HCT116 (cell line): Measurements from ENCODE around the gene NDRG3. TPM values are rescaled to one million over a fixed set of nuclear protein-coding genes. Genes with fewer than 3 reads are reported as not detected.

Source experiments
- ATAC-seq: fragments of 200-7000 bp; cut with Tn5 transposase; 2 replicates; pipeline ENCODE4 v1.9.1; 2020; ENCODE audit warnings: mild to moderate bottlenecking, moderate library complexity
- BruUV-seq: library from RNA; stranded (reverse); fragments of 400-500 nt; replicated peaks from 2 replicates; lab custom pipeline; 2021; lab: Mats Ljungman, UMichigan
- CTCF ChIA-PET: fragments of 300-600 bp; sonication (Branson Sonifier 250); formaldehyde crosslinking; loops from one replicate; lab custom pipeline; 2021; ENCODE audit warnings: antibody characterized with exemption; lab: Charles Lee
- POLR2A ChIA-PET: fragments of 300-600, 350-600 bp; sonication (Branson Sonifier 250); formaldehyde crosslinking; loops from one replicate; lab custom pipeline; 2021; ENCODE audit warnings: antibody characterized with exemption; lab: Charles Lee
- RAD21 ChIA-PET, 2 experiments: fragments of 300-600 bp; sonication (Branson Sonifier 250); formaldehyde crosslinking; loops; one replicate each; lab custom pipeline; 2023; ENCODE audit warnings: low total read pairs in 2 of 2; ENCODE audit not compliant: uncharacterized antibody in 2 of 2, unreplicated experiment in 2 of 2, low non-redundant PET in 1 of 2; lab: Charles Lee
- DNase-seq: peaks from one replicate; pipeline ENCODE4 v3.0.0-alpha.2; 2010; ENCODE audit warnings: low read depth, low spot score
- H2AFZ ChIP-seq: fragments of 200-600 bp; shearing (Covaris generic), sonication (generic); 2 replicates; pipeline ENCODE4 v1.6.1; 2017; ENCODE audit warnings: low read depth, mixed run types, mixed read lengths, antibody characterized with exemption, low read length; ENCODE audit not compliant: poor library complexity, severe bottlenecking
- H3K27ac ChIP-seq: 2 replicates; pipeline ENCODE4 v1.5.1; 2012; ENCODE audit warnings: low read depth, low read length
- H3K27me3 ChIP-seq: fragments of 200-600 bp; sonication (generic); 2 replicates; pipeline ENCODE4 v1.6.1; 2016; ENCODE audit warnings: mixed run types, low read length, mixed read lengths; ENCODE audit not compliant: insufficient read depth
- H3K36me3 ChIP-seq, 2 experiments: fragments of 200-500 bp in 1 of 2; fragments of 200-600 bp in 1 of 2; sonication (Bioruptor generic) in 1 of 2; sonication (generic) in 1 of 2; 2 replicates each; pipeline versions ENCODE4 v1.5.1 to v1.6.1; 2014 to 2016; ENCODE audit warnings: low read length in 2 of 2, inconsistent platforms in 1 of 2, mixed read lengths in 1 of 2, mixed run types in 1 of 2; ENCODE audit not compliant: insufficient read depth in 2 of 2, control insufficient read depth in 1 of 2
- H3K4me1 ChIP-seq, 2 experiments: fragments of 200-600 bp in 1 of 2; sonication (generic) in 1 of 2; 2 replicates each; pipeline versions ENCODE4 v1.5.1 to v1.6.1; 2012 to 2017; ENCODE audit warnings: low read length in 2 of 2, inconsistent platforms in 1 of 2, mild to moderate bottlenecking in 1 of 2, mixed read lengths in 1 of 2, mixed run types in 1 of 2, moderate library complexity in 1 of 2; ENCODE audit not compliant: insufficient read depth in 2 of 2, control insufficient read depth in 1 of 2
- H3K4me2 ChIP-seq: fragments of 200-600 bp; sonication (generic); 2 replicates; pipeline ENCODE4 v1.6.1; 2017; ENCODE audit warnings: mixed run types, low read length, mixed read lengths
- H3K4me3 ChIP-seq, 2 experiments: fragments of 200-600 bp in 1 of 2; sonication (generic) in 1 of 2; replicated peaks in 1 of 2; 2 replicates each; pipeline ENCODE4 v1.5.1; 2011 to 2016; ENCODE audit warnings: low read length in 2 of 2, control low read depth in 1 of 2, low read depth in 1 of 2, mild to moderate bottlenecking in 1 of 2, mixed read lengths in 1 of 2, mixed run types in 1 of 2
- H3K79me2 ChIP-seq: fragments of 200-600 bp; sonication (generic); 2 replicates; pipeline ENCODE4 v1.6.1; 2017; ENCODE audit warnings: mild to moderate bottlenecking, mixed run types, low read length, moderate library complexity, mixed read lengths; ENCODE audit not compliant: insufficient read depth
- H3K9ac ChIP-seq: fragments of 200-600 bp; sonication (generic); 2 replicates; pipeline ENCODE4 v1.6.1; 2016; ENCODE audit warnings: low read length, mixed read lengths
- H3K9me2 ChIP-seq: fragments of 200-600 bp; sonication (generic), shearing (Covaris generic); 2 replicates; pipeline ENCODE4 v1.6.1; 2017; ENCODE audit warnings: mixed run types, mild to moderate bottlenecking, moderate library complexity; ENCODE audit not compliant: insufficient read depth
- H3K9me3 ChIP-seq, 2 experiments: fragments of 200-500 bp in 1 of 2; fragments of 200-600 bp in 1 of 2; sonication (Bioruptor generic) in 1 of 2; sonication (generic) in 1 of 2; 2 replicates each; pipeline ENCODE4 v1.6.1; 2014 to 2017; ENCODE audit warnings: low read length in 2 of 2, mixed read lengths in 2 of 2, inconsistent platforms in 1 of 2, low read depth in 1 of 2, mild to moderate bottlenecking in 1 of 2, mixed run types in 1 of 2, moderate library complexity in 1 of 2; ENCODE audit not compliant: control insufficient read depth in 1 of 2, insufficient read depth in 1 of 2
- H4K20me1 ChIP-seq: fragments of 200-600 bp; sonication (generic), shearing (Covaris generic); 2 replicates; pipeline ENCODE4 v1.6.1; 2017; ENCODE audit warnings: mixed run types, mild to moderate bottlenecking, moderate library complexity; ENCODE audit not compliant: insufficient read depth
- CEBPB ChIP-seq: IDR thresholded peaks from 2 replicates; pipeline ENCODE4 v1.6.1; 2012; ENCODE audit warnings: low read depth
- EGR1 ChIP-seq: IDR thresholded peaks from 2 replicates; pipeline ENCODE4 v1.6.1; 2012; ENCODE audit warnings: low read depth
- ELF1 ChIP-seq: IDR thresholded peaks from 2 replicates; pipeline ENCODE4 v1.6.1; 2012; ENCODE audit warnings: low read depth, borderline replicate concordance
- EZH2 ChIP-seq: fragments of 200-600 bp; sonication (generic); IDR thresholded peaks from 2 replicates; pipeline ENCODE4 v1.6.1; 2017; ENCODE audit warnings: antibody characterized with exemption, mixed run types
- FOSL1 ChIP-seq: IDR thresholded peaks from 2 replicates; pipeline ENCODE4 v1.6.1; 2012; ENCODE audit warnings: low read depth
- JUND ChIP-seq: IDR thresholded peaks from 2 replicates; pipeline ENCODE4 v1.6.1; 2012
- POLR2A ChIP-seq: IDR thresholded peaks from 2 replicates; pipeline ENCODE4 v1.7.0; 2011; ENCODE audit warnings: borderline replicate concordance; ENCODE audit not compliant: insufficient read depth, insufficient read length; ENCODE audit errors: extremely low read depth
- REST ChIP-seq: IDR thresholded peaks from 2 replicates; pipeline ENCODE4 v1.6.1; 2012; ENCODE audit warnings: low read depth
- SIN3A ChIP-seq: IDR thresholded peaks from 2 replicates; pipeline ENCODE4 v1.6.1; 2012; ENCODE audit warnings: low read depth
- SRF ChIP-seq: IDR thresholded peaks from 2 replicates; pipeline ENCODE4 v1.6.1; 2012; ENCODE audit warnings: low read depth
- TCF7L2 ChIP-seq: IDR thresholded peaks from 2 replicates; pipeline ENCODE4 v1.7.0; 2011; ENCODE audit warnings: borderline replicate concordance, inconsistent platforms; ENCODE audit not compliant: insufficient read depth, insufficient read length; ENCODE audit errors: extremely low read depth
- YY1 ChIP-seq: IDR thresholded peaks from 2 replicates; pipeline ENCODE4 v1.6.1; 2011; ENCODE audit warnings: low read length, low read depth, moderate library complexity, mild to moderate bottlenecking; ENCODE audit not compliant: insufficient replicate concordance; ENCODE audit errors: extremely low read depth
- ZBTB33 ChIP-seq: IDR thresholded peaks from 2 replicates; pipeline ENCODE4 v1.6.1; 2011; ENCODE audit warnings: mild to moderate bottlenecking, low read length, moderate library complexity; ENCODE audit not compliant: insufficient replicate concordance; ENCODE audit errors: extremely low read depth
- intact Hi-C: fragments of 100-400 bp; cut with micrococcal nuclease; formaldehyde crosslinking; loops from 2 replicates; pipeline ENCODE4 v1.10.0; 2022
- total RNA-seq: library from RNA; stranded (reverse); gene quantifications from one replicate; pipeline ENCODE4 v1.2.1, GENCODE V29; 2021; ENCODE audit not compliant: unreplicated experiment
- TF ChIP-seq, protein P1 (sequence below): IDR thresholded peaks from 2 replicates; pipeline ENCODE4 v1.6.1; 2012

NDRG3 gene
- total RNA-seq, 1 experiment from 2014 or later = 29.3 TPM

DNA sequence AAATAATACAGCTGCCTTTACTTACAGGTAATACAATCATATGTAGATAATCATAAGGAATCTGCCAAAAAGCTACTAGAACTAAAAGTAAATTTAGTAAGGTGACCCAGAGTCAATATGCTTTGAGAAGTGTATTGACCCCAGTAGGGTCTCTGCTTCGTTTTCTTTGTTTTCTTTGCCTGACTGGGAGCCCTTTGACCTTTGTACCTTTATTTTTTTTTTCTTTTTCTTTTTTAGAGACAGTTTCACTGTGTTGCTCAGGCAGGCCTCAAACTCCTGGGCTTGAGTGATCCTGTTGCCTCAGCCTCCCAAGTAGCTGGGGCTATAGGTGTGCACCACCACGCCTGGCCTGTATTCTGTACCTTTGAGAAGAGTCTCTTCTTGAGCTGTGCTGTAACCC, 122.4 kb downstream of the NDRG3 start:
- H2AFZ ChIP-seq = no peak overlapping the region
- intact Hi-C loops = no loop called here
- DNase-seq = no peak
- ChIA-PET POLR2A (no interaction called here), CTCF (interaction anchor here (1.5 kb wide), 1 partner anchor 18 kb away, joined by 3 read pairs; the partner anchor contains the start of gene RAB5IF)
- BruUV-seq = no TSS peak
- TF ChIP-seq SIN3A = no peak
- no peak for TF ChIP-seq YY1
- no peak for TF ChIP-seq ELF1
- no peak for TF ChIP-seq JUND
- TF ChIP-seq, all 23 proteins: peak for 0
- Histone ChIP-seq H3K36me3 (no peaks in the 10 kb centered on the region), H3K9me2 (no peaks in the 10 kb centered on the region), H3K4me1 (peaks cover 2 to 7% of the 10 kb centered on the region in 2 experiments; a peak in 1 of 4 replicates), H3K27ac (no peak overlapping the region), H3K9ac (no peak overlapping the region), H3K27me3 (no peaks in the 10 kb centered on the region), H3K9me3 (no peaks in the 10 kb centered on the region), H3K4me2 (no peak overlapping the region), H4K20me1 (no peaks in the 10 kb centered on the region), H3K79me2 (no peaks in the 10 kb centered on the region), H3K4me3 (no peak overlapping the region)
- no peak for ATAC-seq
- RAD21 ChIA-PET = no interaction called here

- H3K9me2 ChIP-seq = no peaks in the 10 kb centered on the region
- no peaks in the 10 kb centered on the region for H3K36me3 ChIP-seq
- H4K20me1 ChIP-seq = no peaks in the 10 kb centered on the region
- no TSS peak for BruUV-seq
- no peak overlapping the region for H3K9ac ChIP-seq
- H3K4me2 ChIP-seq = no peak overlapping the region
- no peak for DNase-seq
- POLR2A ChIA-PET = no interaction called here
- no peak overlapping the region for H3K27ac ChIP-seq
- no peak overlapping the region for H2AFZ ChIP-seq
- no peaks in the 10 kb centered on the region for H3K27me3 ChIP-seq
- no peak for ATAC-seq
- intact Hi-C loops = no loop called here
- no peak overlapping the region for H3K4me3 ChIP-seq
- CTCF ChIA-PET = no interaction called here
- no peaks in the 10 kb centered on the region for H3K9me3 ChIP-seq
- peaks cover 2 to 7% of the 10 kb centered on the region in 2 experiments; a peak in 1 of 4 replicates for H3K4me1 ChIP-seq
- RAD21 ChIA-PET = no interaction called here
- H3K79me2 ChIP-seq = no peaks in the 10 kb centered on the region
- TF ChIP-seq, protein P1, sequence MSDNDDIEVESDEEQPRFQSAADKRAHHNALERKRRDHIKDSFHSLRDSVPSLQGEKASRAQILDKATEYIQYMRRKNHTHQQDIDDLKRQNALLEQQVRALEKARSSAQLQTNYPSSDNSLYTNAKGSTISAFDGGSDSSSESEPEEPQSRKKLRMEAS = no peak
- no peak for TF ChIP-seq SIN3A
- no peak for TF ChIP-seq REST
- TF ChIP-seq FOSL1 = no peak
- TF ChIP-seq YY1 = no peak
- no peak for TF ChIP-seq TCF7L2
- TF ChIP-seq POLR2A = no peak
- no peak for TF ChIP-seq SRF
- TF ChIP-seq CEBPB = no peak
- no peak for TF ChIP-seq ZBTB33
- no peak for TF ChIP-seq ELF1
- TF ChIP-seq EZH2 = no peak
- TF ChIP-seq EGR1 = no peak
These were observed 125.0 kb downstream of the NDRG3 start for GRCh38 chr20:36620917-36621316.
